Right lobe of liver (tissue), 4 donors: Measurements from ENCODE around the gene CNGA1.

Experiments used
- POLR2A ChIP-seq: fragments of 450-650 bp; IDR thresholded peaks from one replicate; pipeline ENCODE4 v1.6.1; 2017; ENCODE audit warnings: antibody characterized with exemption, mild to moderate bottlenecking
- TF ChIP-seq, protein P1 (sequence below), 4 donors: fragments of 200-600 bp in 3 of 4; fragments of 450-650 bp in 1 of 4; IDR thresholded peaks; one replicate each; pipeline versions ENCODE4 v1.5.1 to v1.8.0; 2016 to 2022; ENCODE audit warnings: antibody characterized with exemption in 4 of 4, mild to moderate bottlenecking in 2 of 4
- donor health status: DM: no; HTN: no; CAD: no.
- donor health status: DM: no; HTN: no; CAD: no.
- donor health status: DM: no; HTN: yes; CAD: no.

GRCh38 chr4:48008021-48008596, 8.4 kb downstream of the CNGA1 start:
- TF ChIP-seq, protein P1, sequence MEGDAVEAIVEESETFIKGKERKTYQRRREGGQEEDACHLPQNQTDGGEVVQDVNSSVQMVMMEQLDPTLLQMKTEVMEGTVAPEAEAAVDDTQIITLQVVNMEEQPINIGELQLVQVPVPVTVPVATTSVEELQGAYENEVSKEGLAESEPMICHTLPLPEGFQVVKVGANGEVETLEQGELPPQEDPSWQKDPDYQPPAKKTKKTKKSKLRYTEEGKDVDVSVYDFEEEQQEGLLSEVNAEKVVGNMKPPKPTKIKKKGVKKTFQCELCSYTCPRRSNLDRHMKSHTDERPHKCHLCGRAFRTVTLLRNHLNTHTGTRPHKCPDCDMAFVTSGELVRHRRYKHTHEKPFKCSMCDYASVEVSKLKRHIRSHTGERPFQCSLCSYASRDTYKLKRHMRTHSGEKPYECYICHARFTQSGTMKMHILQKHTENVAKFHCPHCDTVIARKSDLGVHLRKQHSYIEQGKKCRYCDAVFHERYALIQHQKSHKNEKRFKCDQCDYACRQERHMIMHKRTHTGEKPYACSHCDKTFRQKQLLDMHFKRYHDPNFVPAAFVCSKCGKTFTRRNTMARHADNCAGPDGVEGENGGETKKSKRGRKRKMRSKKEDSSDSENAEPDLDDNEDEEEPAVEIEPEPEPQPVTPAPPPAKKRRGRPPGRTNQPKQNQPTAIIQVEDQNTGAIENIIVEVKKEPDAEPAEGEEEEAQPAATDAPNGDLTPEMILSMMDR (IDR thresholded peaks at IDR 0.05): no peak
- no peak for TF ChIP-seq POLR2A
